ENCODE measurements around the gene APCDD1L. TPM values are rescaled to one million over a fixed set of nuclear protein-coding genes. Genes with fewer than 3 reads are reported as not detected.

The APCDD1L gene
- total and polyA plus RNA-seq, 4 donors = 0.02 to 0.74 (median 0.31) TPM

DNA sequence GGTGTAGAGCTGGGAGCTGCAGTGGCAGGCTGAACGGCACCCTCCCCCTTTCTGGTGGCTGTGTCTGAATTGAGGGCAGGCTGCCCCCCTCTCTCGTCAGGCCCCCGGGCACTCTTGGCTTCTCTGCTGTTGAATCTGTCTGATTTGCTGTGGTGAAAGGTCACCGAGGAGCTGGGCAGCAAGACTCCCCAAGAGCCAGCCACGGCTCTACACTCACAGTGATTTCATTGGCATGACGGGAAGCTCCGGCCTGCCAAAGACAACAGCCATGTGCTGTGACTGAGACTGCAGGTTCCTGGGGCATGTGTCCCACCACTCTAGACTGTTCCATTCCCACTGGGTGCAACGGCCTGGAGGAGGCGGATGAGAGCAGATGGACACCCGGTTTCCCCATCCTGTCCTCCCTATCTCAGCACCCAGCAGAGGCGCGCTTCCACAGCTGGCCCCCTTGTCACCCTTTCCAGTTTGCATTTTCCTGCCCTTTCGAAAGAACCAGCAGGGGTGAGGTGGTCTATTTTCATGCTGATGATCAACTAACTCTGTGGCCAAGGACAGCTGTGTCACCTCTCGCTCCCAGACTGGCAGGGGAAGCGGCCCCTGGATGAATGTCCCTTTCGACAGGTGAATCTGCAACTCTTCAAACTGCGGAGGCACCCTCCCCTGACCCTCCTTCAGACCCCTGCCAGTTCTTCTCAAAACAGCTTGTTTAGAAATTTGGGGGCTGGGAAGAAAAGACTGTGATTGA, 2.2 kb downstream of the APCDD1L start:
- no peak overlapping the region for H3K4me3 ChIP-seq
- no peak overlapping the region for H3K9ac ChIP-seq (ENCODE audit: insufficient read depth in 1 of 2, low read length in 2 of 2)
- no peaks in the 10 kb centered on the region for H3K36me3 ChIP-seq (ENCODE audit: control insufficient read depth in 4 of 4, insufficient read depth in 4 of 4, low read length in 4 of 4)
- WGBS, 2 donors = 54 to 59% methylated on average over 17 of the region's 17 CpGs
- DNase-seq (no peak), ATAC-seq (ENCODE audit: insufficient read depth, low FRiP score) (no peak)
- peaks cover 0 to 18% (median 0%) of the 10 kb centered on the region in 5 donors for H3K4me1 ChIP-seq (ENCODE audit: control insufficient read depth in 5 of 5, insufficient read depth in 5 of 5, low read length in 5 of 5)
- peaks cover 17 to 56% (median 29%) of the 10 kb centered on the region in 3 donors for H3K27me3 ChIP-seq (ENCODE audit: control insufficient read depth in 3 of 3, insufficient read depth in 3 of 3, low read length in 2 of 3)
- H3K9me3 ChIP-seq (ENCODE audit: control insufficient read depth in 4 of 4, insufficient read depth in 3 of 4, low read length in 3 of 4) = peaks cover 0 to 2% (median 0%) of the 10 kb centered on the region in 4 donors
- TF ChIP-seq, protein P1, sequence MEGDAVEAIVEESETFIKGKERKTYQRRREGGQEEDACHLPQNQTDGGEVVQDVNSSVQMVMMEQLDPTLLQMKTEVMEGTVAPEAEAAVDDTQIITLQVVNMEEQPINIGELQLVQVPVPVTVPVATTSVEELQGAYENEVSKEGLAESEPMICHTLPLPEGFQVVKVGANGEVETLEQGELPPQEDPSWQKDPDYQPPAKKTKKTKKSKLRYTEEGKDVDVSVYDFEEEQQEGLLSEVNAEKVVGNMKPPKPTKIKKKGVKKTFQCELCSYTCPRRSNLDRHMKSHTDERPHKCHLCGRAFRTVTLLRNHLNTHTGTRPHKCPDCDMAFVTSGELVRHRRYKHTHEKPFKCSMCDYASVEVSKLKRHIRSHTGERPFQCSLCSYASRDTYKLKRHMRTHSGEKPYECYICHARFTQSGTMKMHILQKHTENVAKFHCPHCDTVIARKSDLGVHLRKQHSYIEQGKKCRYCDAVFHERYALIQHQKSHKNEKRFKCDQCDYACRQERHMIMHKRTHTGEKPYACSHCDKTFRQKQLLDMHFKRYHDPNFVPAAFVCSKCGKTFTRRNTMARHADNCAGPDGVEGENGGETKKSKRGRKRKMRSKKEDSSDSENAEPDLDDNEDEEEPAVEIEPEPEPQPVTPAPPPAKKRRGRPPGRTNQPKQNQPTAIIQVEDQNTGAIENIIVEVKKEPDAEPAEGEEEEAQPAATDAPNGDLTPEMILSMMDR (IDR thresholded peaks at IDR 0.05; ENCODE audit: control extremely low read depth, extremely low read depth) = no peak
- H3K27ac ChIP-seq (ENCODE audit: low read depth in 1 of 2, low read length in 1 of 2) = no peak overlapping the region

DNA sequence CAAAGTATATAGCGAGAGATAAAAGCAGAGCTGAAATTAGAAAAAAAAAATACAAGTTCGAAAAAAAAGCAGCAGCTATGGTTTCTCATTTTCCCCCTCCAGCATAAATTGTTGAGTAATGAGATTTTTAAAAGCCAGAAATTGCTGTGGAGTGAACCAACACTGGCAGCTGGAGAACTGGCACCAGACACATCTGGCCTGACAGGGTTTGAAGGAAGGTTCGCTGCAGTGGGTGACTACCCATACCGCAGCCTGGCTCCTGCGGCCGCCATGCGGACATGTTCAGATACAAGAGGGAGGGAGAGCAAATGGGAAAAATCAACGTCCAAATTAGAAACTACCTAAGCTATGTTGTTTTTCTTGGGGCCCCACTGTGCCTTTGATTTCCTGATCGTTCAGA, 3.3 kb downstream of the APCDD1L start:
- Histone ChIP-seq H3K9ac (ENCODE audit: insufficient read depth in 1 of 2, low read length in 2 of 2) (no peak overlapping the region), H3K4me3 (no peak overlapping the region), H3K9me3 (ENCODE audit: control insufficient read depth in 4 of 4, insufficient read depth in 3 of 4, low read length in 3 of 4) (peaks cover 0 to 3% (median under 1%) of the 10 kb centered on the region in 4 donors), H3K27me3 (ENCODE audit: control insufficient read depth in 3 of 3, insufficient read depth in 3 of 3, low read length in 2 of 3) (peaks cover 17 to 49% (median 29%) of the 10 kb centered on the region in 3 donors), H3K27ac (ENCODE audit: low read depth in 1 of 2, low read length in 1 of 2) (no peak overlapping the region), H3K36me3 (ENCODE audit: control insufficient read depth in 4 of 4, insufficient read depth in 4 of 4, low read length in 4 of 4) (no peaks in the 10 kb centered on the region), H3K4me1 (ENCODE audit: control insufficient read depth in 5 of 5, insufficient read depth in 5 of 5, low read length in 5 of 5) (peaks cover 0 to 18% (median 0%) of the 10 kb centered on the region in 5 donors)
- TF ChIP-seq, protein P1 (IDR thresholded peaks at IDR 0.05; ENCODE audit: control extremely low read depth, extremely low read depth) = no peak
- ATAC-seq (ENCODE audit: insufficient read depth, low FRiP score) = no peak
- WGBS, 2 donors = 77 to 81% methylated on average over 9 of the region's 9 CpGs
- peak in 2 of 3 donors; percentile 25 to 26 for DNase-seq

DNA sequence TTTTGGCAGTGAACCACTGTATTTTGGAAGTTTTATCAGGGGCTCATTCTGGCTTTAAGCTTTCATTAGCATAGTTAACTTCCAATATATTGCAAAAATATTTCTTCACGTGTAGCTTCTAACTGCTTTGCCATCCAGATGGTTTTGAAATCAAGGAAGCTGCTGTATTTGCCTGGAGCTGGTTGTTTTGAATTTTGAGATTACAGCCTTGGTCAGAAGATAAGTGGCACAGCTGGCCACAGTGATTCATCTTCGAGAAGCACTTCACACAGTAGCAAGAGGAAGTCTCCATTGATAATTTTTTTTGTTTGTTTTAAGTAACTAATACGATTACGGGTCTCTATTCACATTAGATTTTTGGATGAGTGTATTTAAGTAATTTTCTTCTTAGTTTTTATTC, 3.8 kb downstream of the APCDD1L start:
- no peaks in the 10 kb centered on the region for H3K36me3 ChIP-seq (ENCODE audit: control insufficient read depth in 4 of 4, insufficient read depth in 4 of 4, low read length in 4 of 4)
- peaks cover 0 to 18% (median 0%) of the 10 kb centered on the region in 5 donors for H3K4me1 ChIP-seq (ENCODE audit: control insufficient read depth in 5 of 5, insufficient read depth in 5 of 5, low read length in 5 of 5)
- no peak overlapping the region for H3K4me3 ChIP-seq
- H3K9ac ChIP-seq (ENCODE audit: insufficient read depth in 1 of 2, low read length in 2 of 2) = no peak overlapping the region
- peak in 2 of 3 donors; percentile 59 to 61 for DNase-seq
- 11 to 19% methylated on average over 4 of the region's 4 CpGs for WGBS, 2 donors
- H3K27me3 ChIP-seq (ENCODE audit: control insufficient read depth in 3 of 3, insufficient read depth in 3 of 3, low read length in 2 of 3) = peaks cover 17 to 45% (median 29%) of the 10 kb centered on the region in 3 donors
- no peak for ATAC-seq (ENCODE audit: insufficient read depth, low FRiP score)
- H3K27ac ChIP-seq (ENCODE audit: low read depth in 1 of 2, low read length in 1 of 2) = no peak overlapping the region
- TF ChIP-seq, protein P1 (IDR thresholded peaks at IDR 0.05; ENCODE audit: control extremely low read depth, extremely low read depth) = no peak
- H3K9me3 ChIP-seq (ENCODE audit: control insufficient read depth in 4 of 4, insufficient read depth in 3 of 4, low read length in 3 of 4) = peaks cover 0 to 6% (median 3%) of the 10 kb centered on the region in 4 donors

Measured in lung (tissue), 12 donors.